Limb (tissue), 2 donors: ENCODE data around the gene ADGRA3.
"Not testable (repeated sequence)": the region's sequence is repeated elsewhere in the genome, so short reads cannot be mapped to it uniquely, and the experiment has no call there.

Experiments
- DNase-seq, 2 donors: peaks; one replicate each; pipeline ENCODE4 v3.0.0-alpha.2; 2016; ENCODE audit errors: extremely low spot score in 2 of 2

The ADGRA3 gene

GRCh38 chr4:22482250-22483127 is 33.4 kb downstream of the ADGRA3 start:
- DNase-seq = no peak

- no peak for DNase-seq
These were observed 35.1 kb downstream of the ADGRA3 start for GRCh38 chr4:22480675-22481327.

- DNase-seq = no peak
These were observed 37.4 kb downstream of the ADGRA3 start for GRCh38 chr4:22478426-22478825.

GRCh38 chr4:22477813-22478182 is 38.1 kb downstream of the ADGRA3 start:
- no peak for DNase-seq

DNA sequence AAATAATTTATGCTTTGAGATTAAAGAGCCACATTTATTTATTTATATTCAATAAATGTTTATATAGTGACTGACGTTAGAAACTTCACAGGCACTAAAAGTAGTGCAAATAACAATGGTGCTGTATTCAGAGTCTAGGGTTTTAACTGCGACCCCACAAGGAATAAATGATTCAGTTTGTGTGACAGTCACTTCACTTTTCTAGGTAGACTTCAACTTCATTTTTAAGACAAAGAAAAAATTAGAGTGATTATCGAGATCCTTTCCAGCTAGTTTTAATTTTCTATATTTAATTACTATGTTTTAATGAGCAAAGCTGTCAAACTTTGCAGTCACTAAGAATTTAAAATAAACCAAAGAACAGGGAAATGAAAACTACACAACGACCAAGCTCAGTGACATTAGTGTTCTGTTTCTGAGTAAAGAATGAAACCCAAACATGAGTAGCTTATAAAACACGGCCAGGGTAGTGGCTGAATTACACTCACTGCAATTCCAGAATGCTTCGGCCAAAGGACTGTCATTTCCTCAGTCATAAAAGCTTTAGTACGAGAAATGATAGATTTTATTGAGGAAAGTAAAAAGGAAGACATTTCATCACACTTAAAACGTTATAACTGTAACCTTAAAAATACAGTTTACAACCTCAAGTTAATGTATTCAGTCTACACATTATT is 38.6 kb downstream of the ADGRA3 start:
- DNase-seq = no peak

GRCh38 chr4:22476011-22476410 is 39.9 kb downstream of the ADGRA3 start:
- DNase-seq = no peak

- not testable (repeated sequence) for DNase-seq
These were observed 40.6 kb downstream of the ADGRA3 start for GRCh38 chr4:22475311-22475646.

- no peak for DNase-seq
These were observed 41.1 kb downstream of the ADGRA3 start for GRCh38 chr4:22474636-22475310.

DNA sequence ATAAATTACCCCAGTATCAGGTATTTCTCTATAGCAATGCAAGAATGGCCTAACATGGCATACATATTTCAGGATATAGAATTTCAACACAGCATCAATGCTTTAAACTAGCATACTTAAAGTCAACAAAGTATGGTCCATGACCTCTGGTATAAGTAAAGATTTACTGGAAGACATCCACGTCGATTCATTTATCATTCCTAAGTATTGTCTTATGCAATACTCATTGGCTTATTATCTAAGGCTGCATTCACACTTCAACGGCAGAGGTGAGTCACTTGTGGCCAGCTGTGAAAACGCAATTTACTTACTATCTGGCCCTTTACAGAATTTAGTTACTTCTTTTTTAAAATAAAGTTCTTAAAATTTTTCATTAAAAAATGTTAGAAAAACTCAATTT is 42.6 kb downstream of the ADGRA3 start:
- DNase-seq = no peak

- DNase-seq = peak in 1 of 2 donors; percentile 35
These were observed 43.8 kb downstream of the ADGRA3 start for GRCh38 chr4:22471999-22472461.

DNA sequence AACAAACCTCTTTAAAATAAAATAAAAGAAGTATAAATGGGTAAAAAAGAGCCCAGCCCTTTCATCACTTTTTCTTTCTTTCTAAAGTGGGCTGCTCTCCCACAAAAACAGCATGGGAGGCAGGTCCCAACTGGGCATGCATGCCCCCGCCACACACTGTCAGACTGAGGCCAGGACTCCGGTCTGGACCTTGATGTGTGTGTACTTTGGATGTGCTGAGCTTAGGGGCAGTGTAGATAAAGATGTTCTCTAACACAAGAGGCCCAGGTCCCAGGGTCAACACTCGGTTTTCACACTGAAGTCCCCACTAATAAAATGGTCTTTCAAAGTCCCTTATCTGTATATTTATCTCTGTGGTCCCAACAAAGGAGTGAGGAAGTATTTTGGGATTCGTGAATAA is 44.4 kb downstream of the ADGRA3 start:
- no peak for DNase-seq

DNA sequence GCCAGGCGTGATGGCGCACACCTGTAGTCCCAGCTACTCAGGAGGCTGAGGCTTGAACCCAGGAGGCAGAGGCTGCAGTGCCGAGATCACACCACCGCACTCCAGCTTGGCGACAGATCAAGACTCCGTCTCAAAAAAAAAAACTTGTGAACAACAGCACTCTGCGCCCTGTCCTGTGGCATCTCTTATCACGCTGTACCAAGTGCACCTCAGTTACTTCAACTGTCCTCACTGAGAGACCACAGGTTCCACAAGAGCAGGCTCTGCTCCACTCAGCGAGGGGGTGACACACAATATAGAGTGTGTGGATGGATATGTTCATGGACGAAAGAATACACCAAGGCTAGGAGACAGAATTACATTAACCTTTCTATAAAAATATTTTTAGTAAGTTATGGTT is 49.3 kb downstream of the ADGRA3 start:
- no peak for DNase-seq

- DNase-seq = no peak
These were observed 49.9 kb downstream of the ADGRA3 start for GRCh38 chr4:22465996-22466395.

- no peak for DNase-seq
These were observed 50.5 kb downstream of the ADGRA3 start for GRCh38 chr4:22465349-22465748.

GRCh38 chr4:22463179-22463578 is 52.7 kb downstream of the ADGRA3 start:
- no peak for DNase-seq

DNA sequence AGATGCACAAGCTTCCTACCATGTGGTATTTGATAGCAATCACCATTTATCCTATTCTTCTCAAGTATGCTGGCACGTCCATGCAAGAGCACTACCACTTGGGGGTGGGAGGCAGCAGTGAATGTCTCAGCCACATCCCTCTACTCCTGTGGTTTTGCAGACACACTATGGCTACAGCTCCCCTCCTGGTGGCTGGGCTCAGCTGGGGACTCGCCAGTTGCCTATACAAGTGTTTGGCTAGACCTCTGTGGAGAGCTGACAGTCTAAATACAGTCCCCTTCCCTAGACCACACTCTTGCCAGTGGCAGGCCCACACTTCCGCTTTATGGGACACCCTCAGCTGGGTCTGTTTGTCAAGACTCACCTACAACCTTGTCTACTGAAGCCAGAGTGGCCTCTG is 53.2 kb downstream of the ADGRA3 start:
- no peak for DNase-seq

GRCh38 chr4:22460266-22460665 is 55.6 kb downstream of the ADGRA3 start:
- DNase-seq = no peak

DNA sequence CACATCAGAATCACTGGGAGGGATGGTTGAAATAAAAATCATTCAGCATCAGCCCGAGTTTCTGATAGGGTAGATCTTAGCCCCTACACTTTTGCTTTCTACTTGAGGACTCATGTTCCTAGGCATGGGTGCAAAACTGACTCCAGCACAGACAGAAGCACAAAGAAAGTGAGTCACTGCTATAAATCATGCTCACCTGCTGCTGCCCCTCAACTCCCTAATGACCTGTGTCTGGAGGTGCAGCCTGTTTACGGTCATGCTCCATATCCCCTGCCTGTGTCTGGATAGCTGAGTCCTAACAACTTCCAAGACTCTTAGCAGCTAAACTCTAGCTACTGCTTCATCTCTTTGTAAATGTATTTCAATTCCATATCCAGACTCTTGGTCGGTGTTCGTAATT is 57.8 kb downstream of the ADGRA3 start:
- no peak for DNase-seq

- DNase-seq = no peak
These were observed 58.5 kb downstream of the ADGRA3 start for GRCh38 chr4:22457348-22457747.

GRCh38 chr4:22456291-22456690 is 59.6 kb downstream of the ADGRA3 start:
- DNase-seq = no peak

DNA sequence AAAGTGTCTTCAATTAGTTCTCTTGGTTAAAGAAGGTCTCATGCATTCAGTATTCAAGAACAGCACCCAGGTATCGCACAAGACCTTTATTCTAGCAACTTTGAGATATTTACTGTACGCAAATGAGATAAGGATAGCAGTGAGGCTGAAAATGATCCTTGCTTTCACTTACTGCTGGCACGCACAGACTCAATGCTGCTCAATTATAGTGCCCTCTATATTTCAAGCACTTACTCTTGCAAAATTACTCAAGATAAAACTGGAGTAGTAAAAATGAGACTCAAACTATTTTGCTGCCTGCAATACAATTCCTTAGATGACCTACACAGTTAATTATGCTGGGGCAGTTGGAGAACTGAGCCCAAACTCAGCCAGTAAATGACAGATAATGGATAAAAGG is 60.9 kb downstream of the ADGRA3 start:
- no peak for DNase-seq
